Left ventricle myocardium inferior (tissue), 1 donor: Measurements from ENCODE around the gene OR2L5. TPM values are rescaled to one million over a fixed set of nuclear protein-coding genes. Genes with fewer than 3 reads are reported as not detected.

ENCODE experiments used
- DNase-seq: peaks from one replicate; pipeline ENCODE4 v3.0.0-alpha.2; 2020
- H3K27ac ChIP-seq: fragments of 200-600 bp; replicated peaks from 2 replicates; pipeline ENCODE4 v1.8.0; 2021
- H3K27me3 ChIP-seq: fragments of 200-600 bp; 2 replicates; pipeline ENCODE4 v1.8.0; 2021; ENCODE audit warnings: low read depth
- H3K36me3 ChIP-seq: fragments of 200-600 bp; 2 replicates; pipeline ENCODE4 v1.8.0; 2021
- H3K4me1 ChIP-seq: fragments of 200-600 bp; 2 replicates; pipeline ENCODE4 v1.8.0; 2021
- H3K4me3 ChIP-seq: fragments of 200-600 bp; 2 replicates; pipeline ENCODE4 v1.8.0; 2021; ENCODE audit warnings: mild to moderate bottlenecking, moderate library complexity
- H3K9me3 ChIP-seq: fragments of 200-600 bp; replicated peaks from 2 replicates; pipeline ENCODE4 v1.8.0; 2021
- intact Hi-C: fragments of 100-400 bp; cut with micrococcal nuclease; formaldehyde crosslinking; loops from one replicate; pipeline ENCODE4 v1.11.0; 2022
- total RNA-seq: library from RNA; stranded (reverse); fragmentation: NEBNext Ultra II Directional; extraction: Animal tissue kit (Norgen Biotek cat#: 25700); gene quantifications from one replicate; pipeline ENCODE4 v1.2.1, GENCODE V29; 2021
- TF ChIP-seq, protein P1 (sequence below): fragments of 200-600 bp; IDR thresholded peaks from 2 replicates; pipeline ENCODE4 v1.8.0; 2021; ENCODE audit warnings: antibody characterized with exemption, mild to moderate bottlenecking, borderline replicate concordance
- donor health status: DM: no; HTN: yes; CAD: no; lungs with severe emphysema.

OR2L5 gene
- total RNA-seq, 1 donor from 2014 or later: not detected

DNA sequence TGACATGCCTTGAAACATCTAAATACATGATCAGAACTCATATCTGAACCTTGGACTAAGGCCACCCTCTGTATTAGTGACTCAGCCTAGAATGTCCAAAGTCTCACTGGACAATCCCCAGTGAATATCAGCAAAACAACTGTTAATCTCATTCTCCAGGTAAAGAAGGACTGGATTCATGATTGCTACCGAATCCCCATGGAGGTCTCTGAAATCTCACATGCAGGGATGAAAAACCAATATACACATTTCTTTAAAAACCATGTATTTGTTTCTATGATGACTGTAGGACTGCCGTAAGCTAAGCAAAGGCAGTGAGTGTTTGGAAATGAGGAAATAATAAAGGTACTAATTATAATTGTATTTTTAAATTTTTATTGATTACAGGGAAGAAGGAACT is 33.1 kb downstream of the OR2L5 start, which contains the start of gene OR2L3:
TSS of gene OR2L3 (plus strand) at position 301 of the 400 bp plus-strand sequence. CDS start 13,846 bp downstream, outside the sequence.
- intact Hi-C loops: no loop called here
- Histone ChIP-seq H3K9me3 (peaks cover 36% of the 10 kb centered on the region), H3K36me3 (no peaks in the 10 kb centered on the region), H3K4me1 (no peaks in the 10 kb centered on the region), H3K4me3 (no peak within 1 kb of the TSS), H3K27me3 (no peaks in the 10 kb centered on the region), H3K27ac (no peak within 1 kb of the TSS)
- DNase-seq: no peak
- TF ChIP-seq, protein P1, sequence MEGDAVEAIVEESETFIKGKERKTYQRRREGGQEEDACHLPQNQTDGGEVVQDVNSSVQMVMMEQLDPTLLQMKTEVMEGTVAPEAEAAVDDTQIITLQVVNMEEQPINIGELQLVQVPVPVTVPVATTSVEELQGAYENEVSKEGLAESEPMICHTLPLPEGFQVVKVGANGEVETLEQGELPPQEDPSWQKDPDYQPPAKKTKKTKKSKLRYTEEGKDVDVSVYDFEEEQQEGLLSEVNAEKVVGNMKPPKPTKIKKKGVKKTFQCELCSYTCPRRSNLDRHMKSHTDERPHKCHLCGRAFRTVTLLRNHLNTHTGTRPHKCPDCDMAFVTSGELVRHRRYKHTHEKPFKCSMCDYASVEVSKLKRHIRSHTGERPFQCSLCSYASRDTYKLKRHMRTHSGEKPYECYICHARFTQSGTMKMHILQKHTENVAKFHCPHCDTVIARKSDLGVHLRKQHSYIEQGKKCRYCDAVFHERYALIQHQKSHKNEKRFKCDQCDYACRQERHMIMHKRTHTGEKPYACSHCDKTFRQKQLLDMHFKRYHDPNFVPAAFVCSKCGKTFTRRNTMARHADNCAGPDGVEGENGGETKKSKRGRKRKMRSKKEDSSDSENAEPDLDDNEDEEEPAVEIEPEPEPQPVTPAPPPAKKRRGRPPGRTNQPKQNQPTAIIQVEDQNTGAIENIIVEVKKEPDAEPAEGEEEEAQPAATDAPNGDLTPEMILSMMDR: no peak

GRCh38 chr1:248047008-248047407 is 33.5 kb downstream of the OR2L5 start:
- no peak for DNase-seq
- Histone ChIP-seq H3K9me3 (peaks cover 36% of the 10 kb centered on the region), H3K36me3 (no peaks in the 10 kb centered on the region), H3K27ac (no peak overlapping the region), H3K4me1 (no peaks in the 10 kb centered on the region), H3K27me3 (no peaks in the 10 kb centered on the region), H3K4me3 (no peak overlapping the region)
- TF ChIP-seq, protein P1: no peak
- intact Hi-C loops: no loop called here

DNA sequence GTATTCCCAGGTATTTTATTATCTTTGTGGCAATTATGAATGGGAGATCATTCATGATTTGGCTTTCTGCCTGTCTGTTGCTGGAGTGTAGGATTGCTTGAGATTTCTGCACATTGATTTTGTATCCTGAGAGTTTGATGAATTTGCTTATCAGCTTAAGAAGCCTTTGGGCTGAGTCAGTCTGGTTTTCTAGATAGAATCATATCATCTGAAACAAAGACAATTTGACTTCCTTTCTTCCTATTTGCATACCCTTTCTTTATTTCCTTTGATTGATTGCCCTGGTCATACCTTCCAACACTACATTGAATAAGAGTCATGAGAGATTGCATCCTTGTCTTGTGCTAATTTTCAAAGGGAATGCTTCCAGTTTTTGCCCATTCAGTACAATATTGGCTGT is 41.2 kb downstream of the OR2L5 start:
- intact Hi-C loops: no loop called here

DNA sequence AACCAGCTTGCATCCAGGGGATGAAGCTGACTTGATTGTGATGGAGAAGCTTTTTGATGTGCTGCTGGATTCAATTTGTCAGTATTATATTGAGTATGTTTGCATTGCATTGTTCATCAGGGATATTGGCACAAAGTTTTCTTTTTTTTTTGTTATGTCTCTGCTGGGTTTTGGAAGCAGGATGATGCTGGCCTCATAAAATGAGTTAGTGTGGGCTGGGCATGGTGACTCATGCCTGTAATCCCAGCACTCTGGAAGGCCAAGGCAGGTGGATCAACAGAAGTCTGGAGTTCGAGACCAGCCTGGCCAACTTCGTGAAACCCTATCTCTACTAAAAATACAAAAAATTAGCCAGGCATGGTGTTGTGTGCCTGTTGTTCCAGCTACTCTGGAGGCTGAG is 41.8 kb downstream of the OR2L5 start:
- Histone ChIP-seq H3K9me3 (peaks cover 37% of the 10 kb centered on the region), H3K27ac (no peak overlapping the region), H3K4me1 (no peaks in the 10 kb centered on the region), H3K27me3 (no peaks in the 10 kb centered on the region), H3K36me3 (no peaks in the 10 kb centered on the region), H3K4me3 (no peak overlapping the region)
- TF ChIP-seq, protein P1: no peak
- no peak for DNase-seq
- intact Hi-C loops: no loop called here

More for the DNA sequence above, 41.2 kb downstream of the OR2L5 start:
- Histone ChIP-seq H3K9me3 (peaks cover 42% of the 10 kb centered on the region), H3K36me3 (no peaks in the 10 kb centered on the region), H3K27me3 (no peaks in the 10 kb centered on the region), H3K4me1 (no peaks in the 10 kb centered on the region), H3K27ac (no peak overlapping the region), H3K4me3 (no peak overlapping the region)
- TF ChIP-seq, protein P1: no peak
- no peak for DNase-seq

DNA sequence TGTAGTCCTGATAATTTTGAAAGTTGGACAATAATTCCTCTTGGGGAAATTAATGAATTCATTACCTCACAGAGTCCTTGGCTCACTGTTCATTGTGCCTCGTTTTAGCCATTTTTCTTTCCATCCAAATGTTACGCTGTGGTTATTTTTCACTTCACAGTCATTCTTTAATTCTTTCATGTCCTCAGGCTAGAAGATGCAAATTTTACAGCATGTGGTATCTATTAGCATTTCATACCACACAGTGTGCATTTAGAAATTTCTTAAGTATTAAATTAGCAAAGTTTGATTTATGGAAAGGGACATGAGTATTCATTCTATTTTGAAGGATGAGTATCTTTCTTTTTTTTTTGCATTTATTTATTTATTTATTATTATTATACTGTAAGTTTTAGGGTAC is 51.6 kb downstream of the OR2L5 start:
- no peak for DNase-seq
- intact Hi-C loops: no loop called here
- Histone ChIP-seq H3K4me1 (no peaks in the 10 kb centered on the region), H3K9me3 (peaks cover 21% of the 10 kb centered on the region), H3K27me3 (no peaks in the 10 kb centered on the region), H3K27ac (no peak overlapping the region), H3K36me3 (no peaks in the 10 kb centered on the region), H3K4me3 (no peak overlapping the region)
- TF ChIP-seq, protein P1: no peak
